Astrocyte of the spinal cord (primary cell): ENCODE results near the gene OSMR.

ENCODE experiments used
- DNase-seq: peaks from one replicate; pipeline ENCODE4 v3.0.0; 2011; ENCODE audit warnings: low read depth, low spot score
- H3K4me3 ChIP-seq: 2 replicates; pipeline ENCODE4 v1.5.1; 2011; ENCODE audit warnings: low read depth, mild to moderate bottlenecking, low read length, moderate library complexity
- in situ Hi-C: cut with HindIII; loops from 2 replicates; pipeline ENCODE4 v1.10.0; 2017; ENCODE audit warnings: low sequenced_read_pairs
- TF ChIP-seq, protein P1 (sequence below): IDR thresholded peaks from 2 replicates; pipeline ENCODE4 v1.5.1; 2012; ENCODE audit warnings: low read depth, mild to moderate bottlenecking, low read length, inconsistent platforms

OSMR gene

GRCh38 chr5:38941912-38942311 lies 96.1 kb downstream of the OSMR start:
- no peak overlapping the region for H3K4me3 ChIP-seq
- TF ChIP-seq, protein P1, sequence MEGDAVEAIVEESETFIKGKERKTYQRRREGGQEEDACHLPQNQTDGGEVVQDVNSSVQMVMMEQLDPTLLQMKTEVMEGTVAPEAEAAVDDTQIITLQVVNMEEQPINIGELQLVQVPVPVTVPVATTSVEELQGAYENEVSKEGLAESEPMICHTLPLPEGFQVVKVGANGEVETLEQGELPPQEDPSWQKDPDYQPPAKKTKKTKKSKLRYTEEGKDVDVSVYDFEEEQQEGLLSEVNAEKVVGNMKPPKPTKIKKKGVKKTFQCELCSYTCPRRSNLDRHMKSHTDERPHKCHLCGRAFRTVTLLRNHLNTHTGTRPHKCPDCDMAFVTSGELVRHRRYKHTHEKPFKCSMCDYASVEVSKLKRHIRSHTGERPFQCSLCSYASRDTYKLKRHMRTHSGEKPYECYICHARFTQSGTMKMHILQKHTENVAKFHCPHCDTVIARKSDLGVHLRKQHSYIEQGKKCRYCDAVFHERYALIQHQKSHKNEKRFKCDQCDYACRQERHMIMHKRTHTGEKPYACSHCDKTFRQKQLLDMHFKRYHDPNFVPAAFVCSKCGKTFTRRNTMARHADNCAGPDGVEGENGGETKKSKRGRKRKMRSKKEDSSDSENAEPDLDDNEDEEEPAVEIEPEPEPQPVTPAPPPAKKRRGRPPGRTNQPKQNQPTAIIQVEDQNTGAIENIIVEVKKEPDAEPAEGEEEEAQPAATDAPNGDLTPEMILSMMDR, result no peak
- no peak for DNase-seq
- in situ Hi-C loops, result no loop called here

GRCh38 chr5:38944282-38944681 lies 98.5 kb downstream of the OSMR start:
- in situ Hi-C loops, result no loop called here
- DNase-seq, result no peak
- no peak overlapping the region for H3K4me3 ChIP-seq
- TF ChIP-seq, protein P1, result no peak

DNA sequence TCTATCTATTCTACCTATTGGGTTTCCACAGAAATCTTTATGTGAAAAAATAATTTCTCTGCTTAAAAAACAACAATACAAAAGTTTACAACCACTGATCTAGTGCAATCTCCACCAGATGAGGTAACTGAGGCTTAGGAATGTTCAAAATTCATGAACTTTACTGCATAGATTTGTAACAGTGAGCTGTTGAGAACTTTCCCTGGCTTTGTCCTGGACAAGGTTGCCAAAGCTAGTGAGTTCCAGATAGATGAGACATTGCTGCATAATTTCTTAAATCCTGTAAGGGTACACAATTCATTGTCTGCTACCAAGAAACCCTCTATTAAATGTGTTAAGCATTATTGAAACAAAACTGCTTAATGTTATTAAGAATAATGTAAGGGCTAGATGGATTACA lies 102.7 kb downstream of the OSMR start:
- TF ChIP-seq, protein P1, result no peak
- DNase-seq, result peak; percentile 22
- in situ Hi-C loops, result no loop called here
- H3K4me3 ChIP-seq, result no peak overlapping the region

DNA sequence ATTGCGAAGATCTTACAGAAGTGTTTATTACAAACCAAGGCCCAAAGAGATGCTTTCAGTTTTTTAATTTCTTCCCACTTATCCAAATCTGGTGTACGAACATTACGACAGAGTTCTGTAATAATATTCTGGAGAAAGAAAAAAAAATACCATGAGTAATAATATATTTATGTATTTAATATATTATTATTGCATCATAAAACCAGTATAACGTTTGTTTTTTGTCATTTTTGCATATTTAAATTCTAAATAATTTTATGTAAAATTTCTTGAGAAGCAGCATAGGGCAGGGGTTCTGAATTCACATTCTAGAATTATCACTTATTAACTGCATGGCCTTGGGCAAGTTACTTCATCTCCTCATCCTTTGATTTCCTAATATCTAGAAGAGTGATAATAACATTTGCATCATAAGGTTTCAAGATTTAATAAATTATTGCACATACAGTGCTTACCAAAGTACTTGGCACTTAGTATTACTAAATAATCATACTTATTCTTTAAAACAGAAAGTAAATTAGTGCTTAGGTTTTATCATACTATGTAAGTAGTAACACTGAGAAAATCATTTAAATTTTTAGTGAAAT lies 107.7 kb downstream of the OSMR start:
- TF ChIP-seq, protein P1, result no peak
- in situ Hi-C loops, result no loop called here
- H3K4me3 ChIP-seq, result no peak overlapping the region
- no peak for DNase-seq

DNA sequence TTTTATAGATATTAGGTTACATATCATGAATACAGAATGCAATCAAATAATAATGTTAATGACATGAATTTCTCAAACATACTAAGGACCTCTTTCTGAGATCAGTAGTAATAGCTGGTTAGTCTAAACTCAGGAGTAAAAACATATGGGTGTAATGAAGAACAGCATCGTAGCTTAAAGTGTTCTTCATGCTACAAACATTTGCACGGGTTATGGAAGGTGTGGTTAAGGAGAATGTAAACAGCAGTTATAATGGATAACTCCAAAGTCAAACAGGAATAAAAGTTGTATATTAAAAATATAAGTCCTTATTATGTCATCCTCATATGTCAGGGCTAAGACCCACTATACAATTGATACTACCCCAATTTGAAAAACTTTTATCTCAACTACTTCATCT lies 115.9 kb downstream of the OSMR start:
- TF ChIP-seq, protein P1, result no peak
- in situ Hi-C loops, result no loop called here
- DNase-seq, result no peak
- no peak overlapping the region for H3K4me3 ChIP-seq

GRCh38 chr5:38968665-38969064 lies 122.9 kb downstream of the OSMR start:
- in situ Hi-C loops, result no loop called here
- DNase-seq, result no peak
- no peak overlapping the region for H3K4me3 ChIP-seq
- TF ChIP-seq, protein P1, result no peak

DNA sequence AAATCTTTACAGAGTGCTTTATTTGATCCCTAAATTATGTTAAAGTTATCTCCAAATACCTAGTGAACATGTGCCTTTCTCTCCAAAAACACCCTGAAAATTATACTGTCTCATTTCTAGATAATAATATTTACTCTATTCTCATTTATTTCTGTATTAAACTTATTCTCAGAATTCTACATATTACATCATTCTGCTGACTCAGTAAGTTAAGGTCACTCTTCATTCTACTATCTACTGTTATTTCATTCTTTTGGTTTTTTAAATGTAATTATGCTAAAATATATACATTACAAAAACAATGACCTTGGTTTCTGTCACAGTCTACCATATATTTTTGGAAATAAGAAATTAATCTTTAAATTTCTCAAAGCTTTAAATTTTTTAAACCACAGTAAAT lies 132.2 kb downstream of the OSMR start:
- no peak overlapping the region for H3K4me3 ChIP-seq
- TF ChIP-seq, protein P1, result no peak
- no peak for DNase-seq
- in situ Hi-C loops, result no loop called here
